GM18868 (cell line): Measurements from ENCODE around the gene CHRM3.

ENCODE experiments used
- ATAC-seq: cut with Tn5 transposase; IDR thresholded peaks from one replicate; pipeline ENCODE4 v1.9.1; 2021; ENCODE audit warnings: mild to moderate bottlenecking, moderate library complexity; ENCODE audit not compliant: unreplicated experiment

CHRM3 gene

DNA sequence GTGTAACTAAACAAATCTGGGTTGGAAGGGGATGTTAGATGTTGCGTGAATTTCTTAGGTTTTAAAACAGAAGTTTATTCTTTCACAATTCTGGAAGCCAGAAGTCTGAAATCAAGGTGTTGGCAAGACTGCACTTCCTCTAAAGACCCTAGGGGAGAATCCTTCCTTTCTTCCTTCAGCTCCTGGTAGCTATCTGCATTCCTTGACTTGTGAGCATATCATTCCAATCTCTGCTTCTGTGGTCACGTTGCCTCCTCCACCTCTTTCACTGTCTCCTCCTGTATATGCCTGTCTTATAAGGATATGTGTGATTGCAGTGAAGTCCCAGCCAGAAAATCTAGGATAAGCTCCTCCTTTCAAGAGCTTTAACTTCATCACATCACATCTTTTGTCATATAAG lies 7.7 kb downstream of the CHRM3 start:
- ATAC-seq, result no peak

DNA sequence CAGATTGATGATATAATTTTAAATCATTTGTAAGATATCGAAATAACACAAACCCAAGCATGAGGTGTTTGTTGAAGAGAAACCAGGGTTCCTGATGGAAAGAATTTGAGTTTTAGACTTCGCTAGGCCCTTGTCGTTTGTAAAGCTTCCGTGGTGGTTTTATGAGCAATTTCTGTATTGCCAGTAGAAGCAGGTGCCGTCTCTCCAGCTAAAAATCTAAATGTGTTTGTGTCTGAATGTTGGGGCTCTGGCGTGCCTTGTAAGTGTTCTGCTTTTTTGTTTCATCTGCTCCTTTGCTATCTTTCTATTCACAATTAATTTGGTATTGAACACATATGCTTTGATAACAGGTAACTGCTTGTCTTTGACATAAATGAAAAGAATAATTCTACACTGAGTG lies 27.5 kb downstream of the CHRM3 start:
- no peak for ATAC-seq

DNA sequence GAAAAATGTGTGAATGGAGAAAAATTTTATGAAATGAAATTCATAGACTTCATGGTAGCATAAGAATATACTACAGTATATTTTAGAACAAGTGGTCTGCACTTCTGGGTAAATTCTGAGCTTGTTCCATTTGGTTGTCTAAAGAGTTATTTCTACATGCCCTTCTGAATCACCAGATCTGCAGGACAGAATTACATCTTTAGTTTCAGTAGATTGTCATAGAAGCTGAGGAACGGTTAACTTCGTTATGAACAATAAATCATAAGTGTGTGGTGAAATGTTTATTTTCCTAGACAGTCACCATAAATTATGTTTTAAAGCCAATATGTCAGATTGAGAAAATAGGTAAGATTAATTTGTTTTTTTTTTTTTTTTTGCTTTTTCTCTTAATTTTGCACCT lies 30.9 kb downstream of the CHRM3 start:
- no peak for ATAC-seq

DNA sequence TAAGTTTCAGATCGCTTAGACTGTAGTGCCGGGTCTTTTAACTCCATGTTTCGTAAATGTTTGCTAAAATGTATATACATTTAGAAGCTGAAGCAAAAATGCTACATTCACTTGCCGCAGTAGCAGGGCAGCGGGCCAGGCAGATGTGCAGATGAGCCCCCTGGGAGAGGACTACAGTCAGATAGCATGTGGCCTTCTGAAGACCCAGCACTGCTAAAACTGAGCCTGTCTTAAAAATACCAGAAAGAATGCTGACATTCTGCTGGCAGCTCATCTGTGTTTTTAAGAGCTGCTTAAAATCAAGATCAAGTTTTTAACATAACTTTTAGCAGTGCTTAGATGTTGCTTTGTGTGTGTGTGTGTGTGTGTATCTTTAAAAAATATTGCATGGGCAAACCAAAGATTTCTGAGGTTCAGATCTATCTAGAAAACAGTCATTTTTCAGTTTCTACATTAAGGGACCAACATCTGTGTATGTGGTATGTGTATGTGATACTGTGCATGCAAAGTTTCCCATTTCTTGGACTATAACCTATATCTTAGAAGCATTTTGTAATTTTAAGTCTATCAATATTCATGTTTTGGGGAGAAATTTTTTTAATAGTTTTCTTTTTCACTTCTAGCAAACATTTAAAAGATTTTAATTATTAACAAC lies 31.7 kb downstream of the CHRM3 start:
- ATAC-seq, result no peak

DNA sequence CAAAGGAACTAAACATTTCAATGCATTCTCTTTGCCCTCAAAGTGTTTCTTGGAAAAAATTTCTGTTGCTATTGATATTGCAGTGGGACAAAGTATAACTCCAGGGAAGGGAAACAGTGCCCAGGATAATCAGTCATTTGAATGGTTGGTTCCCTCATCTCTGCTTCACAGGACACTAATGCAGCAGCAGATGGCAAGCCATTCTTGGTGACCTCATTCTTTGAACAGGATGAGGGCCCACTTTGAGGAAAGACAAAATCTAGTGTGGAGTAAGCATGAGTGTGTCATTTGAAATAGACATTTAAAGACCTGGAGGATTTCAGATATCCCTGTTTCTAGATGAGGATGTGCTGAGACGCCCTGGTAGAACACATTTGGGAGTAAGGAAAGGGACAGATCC lies 32.3 kb downstream of the CHRM3 start:
- ATAC-seq, result no peak

DNA sequence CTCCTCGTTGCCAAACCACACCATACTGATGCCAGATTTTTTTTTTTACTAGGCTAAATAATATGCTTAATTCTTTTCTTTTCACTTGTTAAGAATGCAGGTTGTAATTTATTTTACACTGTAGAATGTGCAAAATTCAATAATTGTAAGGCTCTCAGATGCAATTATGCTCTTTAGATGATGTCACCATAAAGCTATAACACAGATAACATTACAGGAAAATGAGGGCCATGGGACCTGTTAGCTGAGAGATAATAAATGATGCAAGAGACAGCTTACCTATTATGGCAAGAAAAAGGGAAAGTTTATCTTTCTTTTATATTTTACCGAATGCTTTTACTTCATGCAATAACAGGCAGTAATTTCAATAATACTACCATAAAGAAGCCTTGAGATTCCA lies 35.4 kb downstream of the CHRM3 start:
- ATAC-seq, result no peak

DNA sequence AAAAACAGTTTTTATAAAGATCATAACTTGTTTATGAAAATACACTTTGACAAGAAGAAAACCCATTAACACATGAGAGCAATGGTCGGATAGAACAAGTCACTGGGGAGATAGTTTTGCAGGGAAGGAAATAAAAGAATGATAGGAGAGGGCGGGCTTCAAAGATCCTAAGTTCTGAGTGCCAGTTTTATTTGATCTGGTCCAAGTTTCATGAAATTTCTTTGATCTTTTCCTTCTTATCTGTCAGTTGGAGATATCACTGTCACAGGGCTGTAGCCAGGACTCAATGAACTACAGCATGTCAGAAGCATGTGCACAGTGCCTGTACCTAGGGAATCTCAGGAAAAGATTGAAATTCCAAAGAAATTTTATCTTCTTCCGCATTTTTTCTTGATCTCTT lies 36.5 kb downstream of the CHRM3 start:
- no peak for ATAC-seq

DNA sequence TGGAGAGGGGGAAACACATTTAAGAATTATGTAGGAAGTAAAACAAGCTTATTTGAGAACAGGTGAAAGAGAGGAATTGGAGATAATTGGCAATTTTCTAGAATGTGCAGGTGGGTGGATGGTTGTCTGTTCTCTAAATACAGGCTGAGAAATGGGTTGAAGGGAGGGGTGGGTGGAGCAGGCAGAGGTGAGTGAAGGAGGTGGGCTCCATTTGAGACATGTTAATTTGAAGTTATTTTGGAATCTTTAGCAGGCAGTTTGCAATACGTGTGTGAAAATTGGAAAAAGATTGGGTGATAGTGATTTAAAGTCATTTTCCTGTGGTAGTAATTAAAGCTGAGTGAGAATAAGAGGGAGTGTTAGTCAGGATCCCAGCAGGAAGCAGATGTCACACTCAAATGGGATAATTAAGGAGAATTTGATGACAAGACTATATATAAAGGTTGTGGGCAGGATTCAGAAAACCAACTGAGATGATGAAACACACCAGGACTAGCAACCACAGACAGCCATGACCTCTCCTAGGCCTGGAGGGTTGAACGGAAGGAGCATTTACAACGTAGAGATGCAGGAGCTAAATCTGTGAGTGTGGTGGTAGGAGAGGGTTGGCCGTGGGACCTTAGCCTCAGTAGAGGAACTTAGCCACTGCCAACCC lies 40.6 kb downstream of the CHRM3 start:
- ATAC-seq, result no peak

DNA sequence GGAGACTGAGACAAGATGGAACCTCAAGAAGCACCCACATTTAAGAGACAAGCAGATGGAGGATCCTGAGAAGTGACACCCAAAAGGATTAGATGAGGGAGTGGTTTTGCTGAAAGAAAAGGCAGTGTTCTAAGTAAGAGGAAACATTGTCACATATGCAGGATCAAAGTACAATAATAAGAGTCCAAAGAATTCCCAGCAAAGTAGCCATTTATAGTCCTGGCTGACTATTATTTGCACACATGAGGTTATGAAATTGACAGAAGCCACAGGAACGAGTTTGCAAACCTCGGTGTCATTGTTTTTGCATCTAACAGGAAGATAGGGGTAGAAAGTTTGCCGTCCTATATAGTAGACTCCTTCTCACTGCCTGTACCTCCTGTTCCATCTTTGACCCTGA lies 41.3 kb downstream of the CHRM3 start:
- ATAC-seq, result no peak

DNA sequence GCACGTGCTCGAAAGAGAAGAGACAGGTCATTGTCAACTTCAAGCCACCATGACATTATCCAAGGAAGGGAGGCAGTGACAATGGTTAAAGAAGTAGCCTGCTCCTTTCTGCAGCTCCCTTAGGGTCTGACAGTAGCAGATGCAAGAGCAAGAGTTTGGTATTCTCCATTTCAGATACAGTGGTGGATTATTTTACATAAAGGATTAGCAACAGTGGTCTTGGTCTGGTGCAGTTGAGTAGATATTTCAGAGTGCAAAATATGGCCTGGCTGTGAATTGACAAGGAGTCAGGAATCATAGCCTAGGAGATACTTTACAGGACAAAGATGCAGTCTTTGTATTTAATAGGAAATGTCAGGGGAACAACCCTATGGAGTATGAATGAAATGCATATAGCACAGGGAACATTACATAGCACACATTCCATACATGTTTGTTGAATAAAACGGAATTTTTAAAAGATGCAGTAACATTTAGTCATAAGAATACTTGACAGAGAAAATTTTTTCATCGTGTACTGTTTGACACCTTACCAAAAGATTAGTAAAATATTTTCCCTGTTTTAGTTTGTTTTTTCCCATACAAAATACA lies 41.8 kb downstream of the CHRM3 start:
- ATAC-seq, result no peak

DNA sequence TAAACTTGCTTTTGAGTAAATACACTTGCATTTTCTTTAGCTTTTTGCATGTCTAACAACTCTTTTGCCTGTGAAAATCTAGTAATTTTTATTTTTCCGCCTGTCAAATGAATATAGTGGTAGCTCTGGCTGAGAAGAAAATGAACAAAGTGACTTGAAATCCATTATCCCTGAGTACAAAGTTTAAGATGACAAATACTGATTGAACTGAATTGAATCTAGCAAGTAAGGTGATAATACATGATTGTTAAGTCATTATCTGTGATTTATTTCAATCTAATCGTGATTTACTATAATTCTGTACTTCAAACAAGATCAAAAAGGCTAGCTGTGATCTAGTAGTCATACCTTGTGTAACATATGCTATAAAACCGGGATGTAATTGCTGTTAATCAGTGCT lies 42.8 kb downstream of the CHRM3 start:
- ATAC-seq, result no peak

DNA sequence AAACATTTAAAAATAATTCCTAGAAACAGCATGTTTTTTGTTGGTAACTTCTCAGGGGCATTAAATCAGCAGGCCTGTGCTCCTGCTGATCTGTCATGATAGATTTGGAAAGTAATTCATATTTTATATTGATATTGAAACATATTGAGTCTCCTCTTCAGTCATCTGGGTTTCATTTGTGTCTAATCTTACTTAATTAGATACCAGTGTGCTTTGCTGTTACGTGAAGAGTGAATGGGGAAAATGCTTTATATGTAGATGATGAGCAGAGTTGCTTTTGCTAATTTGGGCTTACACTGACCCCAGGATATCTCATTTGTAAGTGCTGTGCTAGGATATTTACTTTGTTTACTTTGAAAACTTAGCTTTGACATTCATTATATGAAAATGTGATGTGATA lies 45.9 kb downstream of the CHRM3 start:
- ATAC-seq, result no peak

DNA sequence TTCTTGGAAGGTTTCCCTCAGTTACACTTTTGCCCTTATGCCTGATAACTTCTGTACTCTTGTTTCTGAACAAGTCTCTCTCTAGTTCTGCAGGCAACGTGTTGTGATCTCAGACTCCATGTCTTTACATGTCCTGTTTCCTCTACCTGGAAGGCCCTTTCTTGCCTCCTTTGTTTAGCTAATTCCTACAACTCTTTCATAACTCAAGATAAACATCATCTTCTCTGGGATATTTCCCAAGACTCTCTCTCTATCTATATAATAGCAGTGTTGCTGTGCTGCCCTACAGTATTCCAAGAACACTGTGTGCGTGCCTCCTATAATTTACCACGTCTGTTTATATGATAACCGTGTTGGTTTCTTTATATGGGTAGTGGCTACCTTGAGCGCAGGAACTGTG lies 47.8 kb downstream of the CHRM3 start:
- ATAC-seq, result no peak
